ENCODE data around the gene RPS25. TPM values are rescaled to one million over a fixed set of nuclear protein-coding genes. Genes with fewer than 3 reads are reported as not detected.

Gene RPS25
- 2,232 and 3,190 TPM in 2 replicates for total RNA-seq

GRCh38 chr11:119018074-119018938 is at the start of gene RPS25, which contains the start of gene TRAPPC4:
Gene RPS25, minus strand, starts transcription at chr11:119018343. Its CDS starts 59 bp downstream, at chr11:119018284.
Gene TRAPPC4, plus strand, starts transcription at chr11:119018766. Its CDS starts 30 bp downstream, at chr11:119018796.

DNA sequence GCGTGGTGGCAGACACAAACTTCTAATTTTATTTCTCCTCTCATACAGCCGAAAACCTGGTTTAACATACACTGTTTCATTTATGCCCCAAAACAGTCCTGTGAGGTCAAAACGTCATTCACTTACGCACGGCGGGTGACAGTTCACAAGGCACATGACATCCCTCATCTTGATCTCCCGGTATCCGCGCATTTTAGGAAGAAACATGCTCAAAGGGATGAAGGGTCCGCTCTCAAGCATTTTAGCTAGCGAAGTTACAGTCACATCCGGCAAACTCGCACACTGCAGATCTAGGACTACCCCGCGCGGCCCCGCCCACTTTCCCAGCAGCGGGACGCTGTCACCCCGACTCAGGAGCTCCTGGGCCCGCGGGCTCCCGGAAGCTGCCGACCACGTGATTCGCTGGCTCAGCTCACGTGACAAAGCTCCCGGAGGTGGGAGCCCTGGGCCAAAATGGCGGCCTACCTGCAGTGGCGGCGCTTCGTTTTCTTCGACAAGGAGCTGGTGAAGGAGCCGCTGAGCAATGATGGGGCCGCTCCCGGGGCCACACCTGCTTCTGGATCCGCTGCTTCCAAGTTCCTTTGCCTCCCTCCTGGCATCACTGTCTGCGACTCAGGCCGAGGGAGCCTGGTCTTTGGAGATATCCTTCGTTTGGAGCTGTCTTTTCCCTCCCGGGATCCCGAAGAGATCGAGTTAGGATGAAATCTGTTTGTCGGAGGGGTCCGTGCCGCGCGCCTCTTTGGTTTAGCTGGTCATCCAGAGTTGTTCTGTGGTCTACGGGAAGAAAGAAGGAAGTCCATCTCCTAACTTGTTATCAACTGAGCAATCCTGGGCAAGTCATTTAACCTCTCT is 49.5 kb upstream of the RPS25 start, which contains the start of gene VPS11:
VPS11 (plus strand) TSS at position 448 of the 852 bp plus-strand sequence; CDS start at position 454, 6 bp downstream.

GRCh38 chr11:119057000-119057769 is 39.0 kb upstream of the RPS25 start, which contains the start of gene HYOU1:
Gene HYOU1, minus strand, starts transcription at chr11:119057205. Its CDS starts 1,045 bp downstream, at chr11:119056160.

DNA sequence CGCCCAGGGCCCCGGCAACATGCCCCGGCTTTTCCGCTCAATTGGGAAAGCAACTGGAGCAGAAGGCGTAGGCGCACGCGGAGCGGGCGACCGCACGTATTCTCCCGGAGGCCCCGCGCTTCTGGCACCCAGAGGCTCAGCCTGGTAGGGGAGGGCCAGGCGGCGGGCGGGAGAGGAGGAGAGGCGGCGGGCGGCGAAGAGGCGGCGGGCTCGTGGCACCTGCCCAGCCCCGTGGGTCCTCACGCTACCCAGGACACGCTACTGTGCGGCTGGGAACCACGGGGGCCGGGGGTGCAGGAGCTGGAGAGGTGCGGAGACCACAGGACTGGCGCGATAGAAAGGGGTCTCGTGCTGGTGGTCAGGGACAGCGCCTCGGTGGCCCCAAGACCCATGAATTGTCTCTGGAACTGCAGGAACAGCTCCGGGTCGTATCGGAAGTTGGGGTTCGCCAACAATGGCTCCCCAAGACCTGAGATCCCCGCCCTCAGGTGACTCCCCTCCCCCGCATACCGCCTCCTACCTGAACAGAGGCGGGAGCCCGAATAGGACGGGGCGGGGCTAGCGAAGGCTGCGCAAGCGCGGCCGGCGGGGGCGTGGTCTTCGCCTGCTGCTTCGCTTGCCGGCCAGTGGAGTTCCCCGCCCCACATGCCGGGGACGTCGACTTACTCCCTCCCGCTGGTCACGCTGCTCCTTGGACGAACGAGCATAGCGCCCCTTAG is 12.3 kb upstream of the RPS25 start, which contains the start of gene SLC37A4:
SLC37A4 (minus strand) TSS at position 549 of the 719 bp plus-strand sequence.

DNA sequence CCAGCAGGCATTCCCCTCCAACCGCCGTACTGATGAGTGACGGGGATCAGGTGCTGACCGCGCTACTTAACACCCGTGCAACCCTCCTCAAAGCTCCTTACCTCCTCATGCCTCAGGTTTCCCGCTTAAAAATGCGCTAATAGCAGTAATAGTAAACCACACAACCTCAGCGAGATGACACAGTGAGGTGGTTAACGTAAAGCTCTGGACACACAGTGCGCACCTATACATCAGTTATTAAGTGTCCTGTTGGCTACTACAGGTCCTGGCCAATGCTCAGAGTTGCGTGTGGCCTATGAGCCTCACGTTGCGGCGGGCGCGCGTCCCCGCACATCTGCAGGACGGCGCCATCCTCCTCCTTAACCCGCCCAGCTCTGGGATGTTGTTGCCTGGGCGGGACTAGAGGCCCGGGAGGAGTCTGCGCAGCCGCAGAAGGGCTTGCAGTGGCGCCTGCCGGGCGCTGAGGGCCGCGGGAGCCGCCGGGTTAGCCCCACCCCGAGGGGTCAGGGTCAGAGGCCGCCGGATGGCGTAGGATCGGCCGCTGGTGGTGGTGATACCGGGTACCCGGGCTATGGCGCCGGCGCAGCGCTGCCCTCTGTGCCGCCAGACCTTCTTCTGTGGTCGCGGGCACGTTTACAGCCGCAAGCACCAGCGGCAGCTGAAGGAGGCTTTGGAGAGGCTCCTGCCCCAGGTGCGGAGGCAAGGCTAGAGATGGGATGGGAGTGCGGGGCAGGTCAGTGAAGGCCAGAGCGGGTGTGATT is 20.3 kb downstream of the RPS25 start, which contains the start of gene CENATAC:
CENATAC (plus strand) TSS at position 512 of the 761 bp plus-strand sequence; CDS start at position 572, 60 bp downstream.

GRCh38 chr11:118971646-118972045 is 46.5 kb downstream of the RPS25 start, which contains the start of gene FOXR1:
Gene FOXR1, plus strand, starts transcription at chr11:118971761. Its CDS starts 171 bp downstream, at chr11:118971932.

Other genes with a start within 250 kb of the RPS25 start
- gene DDX6, start 227.2 kb downstream of the RPS25 start, total RNA-seq: 41.1 and 51.7 TPM in 2 replicates
- not detected in 2 replicates for gene CXCR5, start 134.5 kb downstream of the RPS25 start, total RNA-seq
- gene BCL9L, start 92.4 kb downstream of the RPS25 start, total RNA-seq: 38.5 and 40.0 TPM in 2 replicates
- not detected in 2 replicates for gene UPK2, start 62.0 kb downstream of the RPS25 start, total RNA-seq
- gene FOXR1, start 46.6 kb downstream of the RPS25 start, total RNA-seq: not detected in 2 replicates
- 3.5 and 10.0 TPM in 2 replicates for gene CENATAC, start 20.2 kb downstream of the RPS25 start, total RNA-seq
- gene TRAPPC4, start 423 bp upstream of the RPS25 start, total RNA-seq: 48.9 and 68.3 TPM in 2 replicates
- 8.9 and 11.9 TPM in 2 replicates for gene SLC37A4, start 12.5 kb upstream of the RPS25 start, total RNA-seq
- 42.8 and 72.7 TPM in 2 replicates for gene HYOU1, start 38.9 kb upstream of the RPS25 start, total RNA-seq
- gene VPS11, start 49.5 kb upstream of the RPS25 start, total RNA-seq: 14.4 and 18.2 TPM in 2 replicates
- 19.7 and 27.9 TPM in 2 replicates for gene HMBS, start 66.5 kb upstream of the RPS25 start, total RNA-seq
- 21.8 and 23.6 TPM in 2 replicates for gene DPAGT1, start 83.5 kb upstream of the RPS25 start, total RNA-seq
- gene C2CD2L, start 89.0 kb upstream of the RPS25 start, total RNA-seq: 4.3 and 5.8 TPM in 2 replicates
- gene HINFP, start 103.2 kb upstream of the RPS25 start, total RNA-seq: 9.2 and 9.8 TPM in 2 replicates
- not detected in 2 replicates for gene ABCG4, start 130.7 kb upstream of the RPS25 start, total RNA-seq
- 8.6 and 11.1 TPM in 2 replicates for gene NLRX1, start 150.4 kb upstream of the RPS25 start, total RNA-seq
- not detected in 2 replicates for gene NHERF4, start 167.1 kb upstream of the RPS25 start, total RNA-seq
- 7.0 and 22.9 TPM in 2 replicates for gene CBL, start 188.0 kb upstream of the RPS25 start, total RNA-seq

Measured in pericardium fibroblast (primary cell).